Measurements from ENCODE around the gene CRTC1.
"Not testable (repeated sequence)": the region's sequence is repeated elsewhere in the genome, so short reads cannot be mapped to it uniquely, and the experiment has no call there.

Gene CRTC1

DNA sequence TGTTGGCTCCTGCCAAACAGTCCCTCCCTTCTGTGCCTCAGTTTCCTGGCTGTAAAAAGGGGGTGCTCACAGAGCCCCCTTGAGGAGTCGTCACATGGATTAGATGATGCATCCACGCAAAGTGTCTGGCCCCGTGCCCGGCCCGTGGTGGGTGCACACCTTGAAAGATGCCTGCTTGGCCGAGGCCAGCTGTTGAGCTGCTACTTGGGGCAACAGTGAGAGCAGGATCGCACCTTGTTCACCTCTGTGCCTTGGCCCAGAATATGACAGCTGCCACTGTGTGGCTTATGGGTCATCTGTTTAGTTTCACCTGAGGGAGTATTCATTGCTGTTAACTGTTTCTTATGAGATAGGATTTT lies 17.7 kb downstream of the CRTC1 start:
- no peak for DNase-seq (ENCODE audit: low spot score)

DNA sequence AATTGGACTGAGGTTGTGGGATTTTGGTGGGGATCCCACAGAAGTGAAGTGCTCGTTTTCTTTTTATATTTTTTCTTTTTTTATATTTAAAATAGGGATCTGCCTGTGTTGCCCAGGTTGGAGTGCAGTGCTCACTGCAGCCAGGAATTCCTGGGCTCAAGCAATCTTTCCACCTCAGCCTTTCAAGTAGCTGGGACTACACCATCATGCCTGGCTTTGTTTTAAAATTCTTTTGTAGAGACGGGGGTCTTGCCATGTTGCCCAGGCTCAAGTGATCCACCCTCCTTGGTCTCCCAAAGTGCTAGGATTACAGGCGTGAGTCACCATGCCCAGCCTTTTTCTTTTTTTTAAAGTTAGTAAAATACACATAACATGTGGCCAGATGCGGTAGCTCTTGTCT lies 20.6 kb downstream of the CRTC1 start:
- DNase-seq (ENCODE audit: low spot score): no peak

- no peak for DNase-seq (ENCODE audit: low spot score)
Observed at GRCh38 chr19:18704971-18705370, 21.5 kb downstream of the CRTC1 start.

DNA sequence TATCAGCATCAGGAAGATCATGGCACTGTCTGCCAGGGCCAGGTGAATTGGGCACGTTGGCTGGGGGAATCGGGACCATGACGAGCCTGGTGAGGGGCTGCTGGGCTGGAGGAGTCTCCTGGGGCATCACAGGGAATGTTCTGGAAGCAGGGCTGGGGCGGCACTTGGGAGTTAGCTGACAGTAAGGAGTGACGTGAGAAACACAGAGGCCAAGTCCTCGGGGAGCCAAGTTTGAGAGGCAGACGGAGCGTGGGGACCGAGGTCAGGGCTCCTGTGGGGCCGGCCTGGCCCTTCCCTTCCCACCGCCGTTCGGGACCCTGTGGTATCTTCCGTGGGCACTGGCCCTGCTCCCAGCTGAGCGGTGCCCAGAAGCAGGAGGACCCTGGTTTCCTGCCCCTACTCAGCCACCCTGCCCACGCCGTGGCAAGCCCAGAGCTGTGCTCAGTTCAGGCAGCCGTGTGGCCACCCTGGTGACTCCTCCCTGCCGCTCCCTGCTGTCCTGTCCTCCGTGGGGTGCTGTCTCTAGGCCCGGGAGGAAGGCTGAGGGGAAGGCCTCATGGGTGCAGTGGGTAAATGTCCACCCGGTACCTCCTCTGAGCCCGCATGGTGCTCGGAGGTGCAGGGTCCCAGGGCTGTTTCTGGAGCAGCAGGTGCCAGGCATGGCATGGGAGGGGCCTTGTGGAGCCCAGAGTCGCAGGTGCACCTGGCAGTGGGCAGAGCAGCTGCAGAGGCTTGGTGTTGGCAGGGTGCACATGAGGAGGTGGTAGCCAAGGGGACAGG lies 25.2 kb downstream of the CRTC1 start:
- no peak for DNase-seq (ENCODE audit: low spot score)

DNA sequence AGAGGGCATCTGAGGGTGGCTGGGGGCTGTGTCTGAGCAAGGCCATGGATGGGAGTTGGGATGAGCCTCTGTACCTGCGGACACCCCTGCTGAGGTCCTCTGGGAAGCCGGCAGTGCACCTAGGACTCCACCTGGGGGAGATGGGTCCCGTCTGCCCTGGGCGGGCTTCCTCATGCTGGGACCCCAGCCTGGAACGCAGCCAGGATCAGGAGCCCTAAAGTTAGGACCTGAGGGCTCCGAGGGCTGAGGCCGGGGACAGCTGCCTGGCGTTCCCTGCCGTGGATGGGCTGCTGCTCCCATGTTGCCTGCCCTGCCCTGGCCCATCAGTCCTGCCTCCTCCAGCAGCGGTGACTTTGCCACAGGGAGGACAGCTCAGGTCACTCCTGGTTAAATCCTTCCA lies 26.1 kb downstream of the CRTC1 start:
- DNase-seq (ENCODE audit: low spot score): no peak

DNA sequence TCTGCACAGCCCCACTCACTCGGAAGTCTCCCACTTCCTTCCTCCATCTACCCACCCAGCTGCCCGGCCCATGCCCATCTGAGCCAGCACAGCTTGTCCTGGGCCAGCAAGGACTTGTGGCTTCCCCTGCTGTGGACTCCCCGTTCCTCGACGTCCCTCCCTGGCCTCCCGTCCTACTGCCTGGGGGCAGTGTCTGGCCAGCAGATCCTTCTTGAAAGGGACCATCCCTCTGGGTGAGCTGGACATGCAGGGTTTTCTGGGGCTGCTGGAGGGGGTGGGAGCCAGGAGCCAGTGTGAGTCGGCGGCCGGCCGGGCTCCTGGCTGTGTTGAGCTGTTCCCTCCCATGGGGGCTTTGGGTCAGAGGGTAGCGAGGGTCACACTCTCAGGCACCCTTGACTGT lies 26.7 kb downstream of the CRTC1 start:
- DNase-seq (ENCODE audit: low spot score): no peak

- no peak for DNase-seq (ENCODE audit: low spot score)
Observed at GRCh38 chr19:18710996-18711751, 27.7 kb downstream of the CRTC1 start.

- DNase-seq (ENCODE audit: low spot score): no peak
Observed at GRCh38 chr19:18711893-18712292, 28.4 kb downstream of the CRTC1 start.

DNA sequence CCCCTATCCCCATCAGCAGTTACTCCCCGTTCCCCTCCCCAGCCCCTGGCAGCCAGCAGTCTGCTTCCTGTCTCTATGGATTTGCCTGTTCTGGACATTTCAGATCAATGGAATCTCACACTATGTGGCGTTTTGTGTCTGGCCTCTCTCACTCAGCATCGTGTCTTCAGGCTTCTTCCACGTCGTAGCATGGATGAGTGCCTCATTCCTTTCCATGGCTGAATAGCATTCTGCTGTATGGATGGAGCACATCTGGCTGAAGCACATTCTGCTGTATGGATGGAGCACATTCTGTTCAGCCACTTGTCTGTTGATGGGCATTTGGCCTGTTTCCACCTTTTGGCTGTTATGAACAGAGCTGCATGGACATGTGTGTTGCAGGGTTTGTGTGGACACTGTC lies 29.5 kb downstream of the CRTC1 start:
- DNase-seq (ENCODE audit: low spot score): no peak

- no peak for DNase-seq (ENCODE audit: low spot score)
Observed at GRCh38 chr19:18713550-18714117, 30.2 kb downstream of the CRTC1 start.

GRCh38 chr19:18715416-18715815 lies 31.9 kb downstream of the CRTC1 start:
- DNase-seq (ENCODE audit: low spot score): no peak

GRCh38 chr19:18716857-18717256 lies 33.4 kb downstream of the CRTC1 start:
- no peak for DNase-seq (ENCODE audit: low spot score)

- no peak for DNase-seq (ENCODE audit: low spot score)
Observed at GRCh38 chr19:18717601-18718000, 34.1 kb downstream of the CRTC1 start.

GRCh38 chr19:18718015-18718526 lies 34.6 kb downstream of the CRTC1 start:
- no peak for DNase-seq (ENCODE audit: low spot score)

DNA sequence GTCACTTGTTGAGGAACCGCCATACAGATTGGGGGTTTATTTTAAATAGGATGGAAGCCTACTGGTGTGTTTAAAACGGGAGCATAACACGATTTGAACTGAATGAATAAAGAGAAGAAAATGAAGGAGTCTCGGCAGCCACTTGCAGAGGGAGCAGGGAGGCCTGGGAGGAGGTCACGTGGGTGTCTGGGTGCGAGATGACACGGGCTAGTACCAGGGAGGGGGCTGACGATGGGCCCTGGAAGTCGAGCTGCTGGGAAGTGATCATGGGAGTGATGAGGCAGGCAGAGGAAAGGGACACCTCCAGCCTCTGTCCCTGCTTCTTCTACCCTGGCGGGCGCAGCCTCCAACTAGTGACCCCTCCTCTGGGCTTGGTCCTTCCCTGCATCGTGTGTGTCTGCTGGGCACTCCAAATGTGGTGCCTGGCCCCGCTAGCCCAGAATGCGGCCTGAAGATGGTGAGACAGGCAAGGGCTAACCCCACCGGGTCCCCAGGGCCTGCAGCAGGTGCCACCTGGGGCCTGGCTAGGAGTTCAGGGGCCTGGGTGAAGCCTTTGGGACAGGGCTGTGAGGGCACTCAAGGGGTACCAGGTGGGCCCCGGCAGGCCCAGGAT lies 35.5 kb downstream of the CRTC1 start:
- no peak for DNase-seq (ENCODE audit: low spot score)

DNA sequence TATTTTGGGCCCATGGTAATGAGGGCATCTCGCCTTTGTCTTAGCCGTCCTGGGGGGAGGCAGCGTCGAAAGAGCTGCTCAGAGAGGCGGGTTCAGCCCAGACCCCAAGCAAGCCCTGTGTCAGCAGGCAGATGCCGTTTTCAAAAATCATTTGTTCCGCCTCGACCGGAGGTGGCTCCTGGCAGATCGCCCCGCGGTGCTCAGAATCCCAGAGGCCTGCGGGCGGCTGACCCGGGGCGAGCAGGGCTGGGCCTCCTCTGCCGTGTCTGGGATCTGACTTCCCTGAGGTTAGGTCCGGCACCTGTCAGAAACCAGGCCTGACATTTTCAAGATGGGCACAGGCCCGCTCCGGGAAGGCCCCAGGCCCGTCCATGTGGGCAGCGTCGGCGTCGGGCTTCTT lies 36.1 kb downstream of the CRTC1 start:
- DNase-seq (ENCODE audit: low spot score): no peak

- no peak for DNase-seq (ENCODE audit: low spot score)
Observed at GRCh38 chr19:18723871-18724377, 40.4 kb downstream of the CRTC1 start.

GRCh38 chr19:18725841-18726770 lies 42.6 kb downstream of the CRTC1 start:
- peak; percentile 78 for DNase-seq (ENCODE audit: low spot score)

DNA sequence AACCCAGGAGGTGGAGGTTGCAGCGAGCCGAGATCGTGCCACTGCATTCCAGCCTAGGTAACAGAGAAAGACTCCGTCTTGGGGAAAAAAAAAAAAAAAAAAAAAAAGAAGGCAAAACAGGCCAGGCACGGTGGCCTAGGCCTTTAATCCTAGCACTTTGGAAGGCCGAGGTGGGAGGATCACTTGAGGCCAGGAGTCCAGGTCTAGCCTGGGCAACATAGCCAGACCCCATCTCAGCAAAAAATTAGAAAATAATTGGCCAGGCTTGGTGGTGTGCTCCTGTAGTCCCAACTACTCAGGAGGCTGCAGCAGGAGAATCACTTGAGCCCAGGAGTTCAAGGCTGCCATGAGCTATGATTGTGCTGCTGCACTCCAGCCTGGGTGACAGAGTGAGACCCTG lies 43.4 kb downstream of the CRTC1 start:
- no peak for DNase-seq (ENCODE audit: low spot score)

GRCh38 chr19:18727602-18728001 lies 44.1 kb downstream of the CRTC1 start:
- DNase-seq (ENCODE audit: low spot score): not testable (repeated sequence)

DNA sequence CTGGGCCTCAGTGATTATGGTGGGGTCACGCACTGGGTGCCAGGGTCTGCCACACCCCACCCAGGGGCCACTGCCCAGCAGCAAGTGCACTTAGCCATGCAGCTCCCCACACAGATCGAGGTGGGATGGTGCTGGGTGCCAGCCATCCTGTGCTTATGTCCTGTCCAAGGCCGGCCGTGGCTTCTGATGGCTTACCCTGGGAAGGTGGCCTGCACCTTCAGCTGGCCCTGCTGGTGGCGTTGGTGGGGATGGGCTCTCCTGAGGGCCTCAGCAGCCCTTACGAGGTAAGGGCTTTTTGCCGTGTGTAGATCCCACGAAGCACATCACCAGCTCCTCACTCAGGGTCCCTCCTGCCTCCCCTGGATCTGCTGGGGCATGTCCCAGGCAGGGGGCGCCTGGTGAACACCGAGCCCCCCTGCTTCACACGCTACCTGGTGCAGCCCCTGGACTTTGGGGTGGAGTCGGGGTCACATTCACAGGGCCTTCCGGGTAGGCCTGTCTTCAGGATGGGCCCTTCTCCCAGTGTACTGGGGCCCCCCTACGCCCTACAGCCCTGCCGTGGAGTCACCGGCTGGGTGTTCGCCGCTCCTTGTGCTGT lies 46.6 kb downstream of the CRTC1 start:
- no peak for DNase-seq (ENCODE audit: low spot score)
